Caco-2 (cell line): ENCODE data around the gene NAGS. TPM values are rescaled to one million over a fixed set of nuclear protein-coding genes. Genes with fewer than 3 reads are reported as not detected.

Source experiments
- BruUV-seq: library from RNA; stranded (reverse); fragments of 400-500 nt; replicated peaks from 2 replicates; lab custom pipeline; 2021; lab: Mats Ljungman, UMichigan
- CTCF ChIA-PET: fragments of 300-600 bp; sonication (Branson Sonifier 250); formaldehyde crosslinking; loops from one replicate; lab custom pipeline; 2022; ENCODE audit warnings: antibody characterized with exemption; lab: Charles Lee
- POLR2A ChIA-PET: fragments of 300-600 bp; sonication (Branson Sonifier 250); formaldehyde crosslinking; loops from one replicate; lab custom pipeline; 2022; ENCODE audit warnings: antibody characterized with exemption; lab: Charles Lee
- DNase-seq, 2 experiments: peaks; one replicate each; pipeline versions ENCODE4 v3.0.0 to v3.0.0-alpha.2; 2020 to 2022
- H3K27me3 ChIP-seq: replicated peaks from 2 replicates; pipeline ENCODE4 v1.6.0; 2011; ENCODE audit warnings: low read length; ENCODE audit not compliant: control insufficient read depth, insufficient read depth
- H3K36me3 ChIP-seq: 2 replicates; pipeline ENCODE4 v1.5.1; 2011; ENCODE audit warnings: low read length; ENCODE audit not compliant: control insufficient read depth, insufficient read depth
- H3K4me1 ChIP-seq: fragments of 250-450 bp; sonication (Bioruptor Pico); 2 replicates; pipeline ENCODE4 v1.5.1; 2020; ENCODE audit warnings: mild to moderate bottlenecking
- H3K4me3 ChIP-seq: 2 replicates; pipeline ENCODE4 v1.5.1; 2011; ENCODE audit warnings: low read depth, mild to moderate bottlenecking, control low read depth, low read length
- H3K9me3 ChIP-seq: fragments of 250-450 bp; sonication (Bioruptor Pico); 2 replicates; pipeline ENCODE4 v1.5.1; 2020; ENCODE audit warnings: mild to moderate bottlenecking, moderate library complexity
- H3K27ac Mint-ChIP-seq: one replicate; pipeline ENCODE4 v1.8.0; 2022; ENCODE audit warnings: mixed read lengths; ENCODE audit not compliant: unreplicated experiment
- H3K27me3 Mint-ChIP-seq: one replicate; pipeline ENCODE4 v1.8.0; 2022; ENCODE audit warnings: mixed read lengths; ENCODE audit not compliant: insufficient read depth, unreplicated experiment
- H3K36me3 Mint-ChIP-seq: one replicate; pipeline ENCODE4 v1.8.0; 2022; ENCODE audit warnings: mild to moderate bottlenecking, mixed read lengths; ENCODE audit not compliant: insufficient read depth, unreplicated experiment
- H3K4me1 Mint-ChIP-seq: one replicate; pipeline ENCODE4 v1.8.0; 2022; ENCODE audit warnings: low read depth, mixed read lengths; ENCODE audit not compliant: unreplicated experiment
- H3K4me3 Mint-ChIP-seq: one replicate; pipeline ENCODE4 v1.8.0; 2022; ENCODE audit warnings: mild to moderate bottlenecking, moderate library complexity, mixed read lengths; ENCODE audit not compliant: unreplicated experiment
- H3K9me3 Mint-ChIP-seq: one replicate; pipeline ENCODE4 v1.8.0; 2022; ENCODE audit warnings: mixed read lengths; ENCODE audit not compliant: unreplicated experiment
- CTCF ChIP-seq, 2 experiments: fragments of 200-600 bp in 1 of 2; IDR thresholded peaks; 1 replicate in 1 of 2; 2 replicates in 1 of 2; pipeline versions ENCODE4 v1.5.1 to v1.8.0; 2011 to 2022; ENCODE audit warnings: antibody characterized with exemption in 1 of 2, control low read depth in 1 of 2, inconsistent platforms in 1 of 2, low read depth in 1 of 2, low read length in 1 of 2, mild to moderate bottlenecking in 1 of 2, moderate library complexity in 1 of 2; ENCODE audit not compliant: insufficient read depth in 1 of 2, severe bottlenecking in 1 of 2, unreplicated experiment in 1 of 2
- intact Hi-C: fragments of 100-400 bp; cut with micrococcal nuclease; formaldehyde crosslinking; loops from one replicate; pipeline ENCODE4 v1.10.0; 2022; ENCODE audit not compliant: unreplicated experiment
- total RNA-seq: library from RNA; stranded (reverse); gene quantifications from 2 replicates; pipeline ENCODE4 v1.2.3, GENCODE V29; 2022

The NAGS gene
- total RNA-seq, 1 experiment from 2014 or later: 0.50 TPM

DNA sequence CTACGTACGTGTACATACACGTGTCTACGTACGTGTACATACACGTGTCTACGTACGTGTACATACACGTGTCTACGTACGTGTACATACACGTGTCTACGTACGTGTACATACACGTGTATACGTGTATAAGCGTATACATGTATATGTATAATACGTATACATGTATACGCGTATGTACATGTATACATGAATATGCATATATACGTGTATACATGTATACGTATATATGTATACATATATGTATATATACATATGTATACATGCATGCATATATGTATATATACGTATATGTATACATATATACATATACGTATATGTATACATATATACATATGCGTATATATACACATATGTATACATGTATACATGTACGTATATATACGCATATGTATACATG, 28.5 kb upstream of the NAGS start:
- no peak overlapping the region for H3K27ac Mint-ChIP-seq
- H3K4me3 ChIP-seq: no peak overlapping the region
- no TSS peak for BruUV-seq
- CTCF ChIA-PET: no interaction called here
- no peak for DNase-seq
- no peak overlapping the region for H3K4me3 Mint-ChIP-seq
- POLR2A ChIA-PET: no interaction called here
- H3K9me3 ChIP-seq: no peaks in the 10 kb centered on the region
- no peaks in the 10 kb centered on the region for H3K36me3 Mint-ChIP-seq
- no peaks in the 10 kb centered on the region for H3K4me1 Mint-ChIP-seq
- no peak for TF ChIP-seq CTCF (IDR thresholded peaks at IDR 0.05; ENCODE audit: insufficient read depth in 1 of 2, low read depth in 1 of 2, low read length in 1 of 2, severe bottlenecking in 1 of 2, unreplicated experiment in 1 of 2)
- H3K27me3 ChIP-seq: peaks cover 2% of the 10 kb centered on the region
- peaks cover 23% of the 10 kb centered on the region for H3K27me3 Mint-ChIP-seq
- intact Hi-C loops: no loop called here
- no peaks in the 10 kb centered on the region for H3K36me3 ChIP-seq
- H3K9me3 Mint-ChIP-seq: no peaks in the 10 kb centered on the region
- no peaks in the 10 kb centered on the region for H3K4me1 ChIP-seq

DNA sequence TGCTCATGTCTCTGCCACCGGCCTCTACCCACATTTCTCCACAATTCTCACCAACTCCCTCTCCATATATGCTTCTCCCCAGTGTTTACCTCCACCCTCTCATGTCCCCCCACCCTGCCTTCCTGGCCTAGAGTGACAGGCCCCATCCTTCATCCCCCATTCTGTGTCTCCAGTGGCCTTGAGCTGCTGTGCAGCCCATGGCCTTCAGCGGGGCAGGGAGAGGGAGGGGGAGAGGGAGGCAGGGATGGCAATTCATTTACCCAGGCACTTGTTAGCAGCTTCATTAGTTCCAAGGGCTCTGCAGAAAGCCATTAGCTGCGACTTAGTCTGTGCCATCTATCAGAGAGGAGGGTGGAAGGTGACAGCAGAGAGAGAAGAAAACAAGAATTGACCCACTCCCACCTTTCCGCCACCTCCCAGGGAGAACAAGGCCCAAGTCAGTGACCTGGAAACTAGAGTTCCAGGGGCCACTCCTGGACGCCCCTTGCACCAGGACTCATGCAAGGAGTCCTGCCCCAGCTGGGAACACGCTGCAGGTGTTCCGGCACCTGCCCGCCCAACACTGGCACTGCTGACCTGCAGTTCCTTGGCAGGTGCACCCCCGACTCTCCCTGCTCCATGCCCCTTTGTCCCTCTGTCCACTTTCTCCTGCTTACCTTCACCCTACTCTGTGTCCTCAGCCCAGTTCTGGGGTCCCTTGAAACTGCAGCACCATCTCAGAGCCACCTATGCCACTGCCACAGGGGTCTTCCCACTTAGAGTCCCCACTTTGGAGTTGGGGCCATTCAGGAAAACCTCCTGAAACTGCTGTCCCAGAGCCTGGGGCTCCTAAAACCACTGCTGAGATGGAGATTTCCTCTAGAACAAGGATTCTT, 27.2 kb upstream of the NAGS start:
- H3K9me3 ChIP-seq: no peaks in the 10 kb centered on the region
- H3K27ac Mint-ChIP-seq: no peak overlapping the region
- peaks cover 32% of the 10 kb centered on the region for H3K27me3 Mint-ChIP-seq
- H3K4me3 ChIP-seq: no peak overlapping the region
- BruUV-seq: no TSS peak
- no peaks in the 10 kb centered on the region for H3K9me3 Mint-ChIP-seq
- no peaks in the 10 kb centered on the region for H3K4me1 ChIP-seq
- peaks cover 2% of the 10 kb centered on the region for H3K27me3 ChIP-seq
- H3K4me3 Mint-ChIP-seq: no peak overlapping the region
- DNase-seq: no peak
- ChIA-PET POLR2A (no interaction called here), CTCF (no interaction called here)
- no peaks in the 10 kb centered on the region for H3K36me3 Mint-ChIP-seq
- H3K36me3 ChIP-seq: no peaks in the 10 kb centered on the region
- no peaks in the 10 kb centered on the region for H3K4me1 Mint-ChIP-seq
- TF ChIP-seq CTCF (IDR thresholded peaks at IDR 0.05; ENCODE audit: insufficient read depth in 1 of 2, low read depth in 1 of 2, low read length in 1 of 2, severe bottlenecking in 1 of 2, unreplicated experiment in 1 of 2): no peak
- intact Hi-C loops: no loop called here

DNA sequence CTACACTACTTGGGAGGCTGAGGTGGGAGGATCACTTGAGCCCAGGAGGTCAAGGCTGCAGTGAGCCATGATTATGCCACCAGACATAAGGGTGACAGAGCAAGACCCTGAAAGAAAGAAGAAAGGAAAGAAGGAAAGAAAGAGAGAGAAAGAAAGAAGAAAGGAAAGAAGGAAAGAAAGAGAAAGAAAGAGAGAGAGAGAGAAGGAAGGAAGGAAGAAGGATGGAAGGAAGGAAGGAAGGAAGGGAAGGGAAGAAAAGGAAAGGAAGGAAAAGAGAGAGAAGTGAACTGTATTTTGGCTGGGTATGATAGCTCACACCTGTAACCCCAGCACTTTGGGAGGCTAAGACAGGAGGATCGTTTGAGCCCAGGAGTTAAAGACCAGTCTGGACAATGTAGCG, 26.3 kb upstream of the NAGS start:
- Mint-ChIP-seq H3K4me1 (no peaks in the 10 kb centered on the region), H3K4me3 (no peak overlapping the region), H3K36me3 (no peaks in the 10 kb centered on the region), H3K27me3 (peaks cover 36% of the 10 kb centered on the region), H3K27ac (no peak overlapping the region), H3K9me3 (no peaks in the 10 kb centered on the region)
- CTCF ChIA-PET: no interaction called here
- no TSS peak for BruUV-seq
- peaks cover 4% of the 10 kb centered on the region for H3K27me3 ChIP-seq
- no peak overlapping the region for H3K4me3 ChIP-seq
- H3K4me1 ChIP-seq: peaks cover under 1% of the 10 kb centered on the region; the same call in 1 of the 2 replicates
- intact Hi-C loops: no loop called here
- DNase-seq: no peak
- no peaks in the 10 kb centered on the region for H3K9me3 ChIP-seq
- no peak for TF ChIP-seq CTCF (IDR thresholded peaks at IDR 0.05; ENCODE audit: insufficient read depth in 1 of 2, low read depth in 1 of 2, low read length in 1 of 2, severe bottlenecking in 1 of 2, unreplicated experiment in 1 of 2)
- H3K36me3 ChIP-seq: no peaks in the 10 kb centered on the region
- POLR2A ChIA-PET: no interaction called here
